HepG2 (cell line): Measurements from ENCODE around the gene GYS1. TPM values are rescaled to one million over a fixed set of nuclear protein-coding genes. Genes with fewer than 3 reads are reported as not detected.
A peak's percentile ranks its signal among the peaks of the same experiment; 100 is the strongest.

Experiments
- ASH2L ChIP-seq: fragments of 300-600, 200-600 bp; sonication (generic); IDR thresholded peaks from 2 replicates; pipeline ENCODE4 v1.7.0; 2017; ENCODE audit warnings: low read depth, mild to moderate bottlenecking, moderate library complexity, mixed read lengths, low read length; ENCODE audit not compliant: insufficient read length
- ATF2 ChIP-seq: sonication (generic); formaldehyde crosslinking; IDR thresholded peaks from 2 replicates; pipeline ENCODE4 v1.4.0; 2020; ENCODE audit warnings: missing genetic modification reagents
- ATF5 ChIP-seq: sonication (generic); formaldehyde crosslinking; IDR thresholded peaks from 2 replicates; pipeline ENCODE4 v1.4.0; 2020; ENCODE audit warnings: mild to moderate bottlenecking, low read depth, missing genetic modification reagents
- FOXJ3 ChIP-seq: sonication (generic); formaldehyde crosslinking; IDR thresholded peaks from 2 replicates; pipeline ENCODE4 v1.4.0; 2020; ENCODE audit warnings: missing genetic modification reagents, mild to moderate bottlenecking, borderline replicate concordance
- GTF2F1 ChIP-seq: fragments of 150-350 bp; IDR thresholded peaks from 2 replicates; pipeline ENCODE4 v1.6.1; 2014; ENCODE audit warnings: low read length
- JUN ChIP-seq: sonication (generic); formaldehyde crosslinking; IDR thresholded peaks from 2 replicates; pipeline ENCODE4 v1.4.0; 2020; ENCODE audit warnings: mild to moderate bottlenecking, missing genetic modification reagents
- MATR3 ChIP-seq: sonication (generic); formaldehyde crosslinking; IDR thresholded peaks from 2 replicates; pipeline ENCODE4 v1.4.0; 2020; ENCODE audit warnings: missing genetic modification reagents
- PLSCR1 ChIP-seq: sonication (generic); formaldehyde crosslinking; IDR thresholded peaks from 2 replicates; pipeline ENCODE4 v1.5.0; 2020; ENCODE audit warnings: missing genetic modification reagents, mild to moderate bottlenecking, borderline replicate concordance
- POLR2A ChIP-seq, 2 experiments: IDR thresholded peaks; 2 replicates each; pipeline ENCODE4 v1.6.1; 2011; ENCODE audit warnings: low read depth in 2 of 2, low read length in 2 of 2, mild to moderate bottlenecking in 1 of 2, moderate library complexity in 1 of 2; ENCODE audit not compliant: insufficient read depth in 1 of 2
- SALL1 ChIP-seq: sonication (generic); formaldehyde crosslinking; IDR thresholded peaks from 2 replicates; pipeline ENCODE4 v1.8.0; 2022; ENCODE audit warnings: mild to moderate bottlenecking, missing genetic modification reagents
- TFAP4 ChIP-seq: sonication (generic); IDR thresholded peaks from 2 replicates; pipeline ENCODE4 v1.6.1; 2016; ENCODE audit warnings: low read depth, borderline replicate concordance
- USF2 ChIP-seq, 2 experiments: sonication (generic) in 1 of 2; formaldehyde crosslinking in 1 of 2; IDR thresholded peaks; 2 replicates each; pipeline versions ENCODE4 v1.5.1 to v1.6.1; 2011 to 2020; ENCODE audit warnings: borderline replicate concordance in 1 of 2, low read depth in 1 of 2, low read length in 1 of 2, mild to moderate bottlenecking in 1 of 2, missing genetic modification reagents in 1 of 2, moderate library complexity in 1 of 2
- ZBTB37 ChIP-seq: sonication (generic); formaldehyde crosslinking; IDR thresholded peaks from 2 replicates; pipeline ENCODE4 v1.4.0; 2020; ENCODE audit warnings: mild to moderate bottlenecking, missing genetic modification reagents
- ZFYVE20 ChIP-seq: sonication (generic); formaldehyde crosslinking; IDR thresholded peaks from 2 replicates; pipeline ENCODE4 v1.8.0; 2023; ENCODE audit warnings: low read depth, mild to moderate bottlenecking, moderate library complexity, missing genetic modification reagents, borderline replicate concordance
- ZNF550 ChIP-seq: sonication (generic); formaldehyde crosslinking; IDR thresholded peaks from 2 replicates; pipeline ENCODE4 v1.4.0; 2020; ENCODE audit warnings: mild to moderate bottlenecking, missing genetic modification reagents, borderline replicate concordance
- ZNF562 ChIP-seq: sonication (generic); formaldehyde crosslinking; IDR thresholded peaks from 2 replicates; pipeline ENCODE4 v1.8.0; 2022; ENCODE audit warnings: missing genetic modification reagents, borderline replicate concordance
- ZNF607 ChIP-seq: sonication (generic); formaldehyde crosslinking; IDR thresholded peaks from 2 replicates; pipeline ENCODE4 v1.5.1; 2020; ENCODE audit warnings: missing genetic modification reagents, mild to moderate bottlenecking, borderline replicate concordance
- ZNF616 ChIP-seq: sonication (generic); formaldehyde crosslinking; IDR thresholded peaks from 2 replicates; pipeline ENCODE4 v1.5.0; 2020; ENCODE audit warnings: low read depth, mild to moderate bottlenecking, missing genetic modification reagents
- ZNF841 ChIP-seq: sonication (generic); formaldehyde crosslinking; IDR thresholded peaks from 2 replicates; pipeline ENCODE4 v1.8.1; 2023; ENCODE audit warnings: missing genetic modification reagents, borderline replicate concordance
- polyA plus RNA-seq, 8 experiments: library from polyadenylated mRNA; depleted of rRNA in 3 of 8; stranded (reverse) in 7 of 8; unstranded in 1 of 8; fragments of >200 nt; fragmentation: Illumina TruSeq in 4 of 8; extraction: Trizol in 4 of 8; gene quantifications; 2 replicates each; pipeline versions ENCODE4 v1.2.1 to v1.2.3, GENCODE V29; 2011 to 2016; ENCODE audit warnings: low read depth in 4 of 8, missing spikeins in 1 of 8, mixed read lengths in 1 of 8; ENCODE audit not compliant: insufficient read depth in 1 of 8
- total RNA-seq, 5 experiments: library from RNA; depleted of rRNA; stranded (reverse); fragments of >200 nt; fragmentation: Illumina TruSeq; extraction: Trizol; gene quantifications; 2 replicates each; pipeline ENCODE4 v1.2.3, GENCODE V29; 2016; ENCODE audit warnings: low read depth in 1 of 5

The GYS1 gene
- total and polyA plus RNA-seq, 2 of the 13 experiments (the other 11 are each of a cell fraction or from before 2014, with no cell fraction given), result 18.4 to 42.1 TPM

- TF ChIP-seq ZBTB37 (CRISPR knock-in tag), result no peak
- no peak for TF ChIP-seq PLSCR1 (CRISPR knock-in tag)
- peak; percentile 97 for TF ChIP-seq ZNF607 (CRISPR knock-in tag)
- TF ChIP-seq ATF5 (CRISPR knock-in tag), result peak; percentile 79; the same call in 1 of the 2 replicates
- peak; percentile 24; the same call in 1 of the 2 replicates for TF ChIP-seq JUN
- no peak for TF ChIP-seq ZNF841 (CRISPR knock-in tag)
- no peak for TF ChIP-seq MATR3
- TF ChIP-seq GTF2F1, result peak; percentile 93
- TF ChIP-seq ASH2L, result peak; percentile 40
- no peak for TF ChIP-seq ZNF562 (CRISPR knock-in tag)
- TF ChIP-seq ZNF550 (CRISPR knock-in tag), result no peak
- peak; percentile 16; the same call in 1 of the 2 replicates for TF ChIP-seq TFAP4
- no peak for TF ChIP-seq ZNF616 (CRISPR knock-in tag)
- TF ChIP-seq USF2 (IDR thresholded peaks at IDR 0.05; ENCODE audit: low read depth, low read length), result no peak
- 0 out of 2 replicates have a peak, but pooled peaks have one; percentile 42 for TF ChIP-seq USF2 (CRISPR knock-in tag; IDR thresholded peaks at IDR 0.05; ENCODE audit: borderline replicate concordance)
- peak; percentile 86 for TF ChIP-seq SALL1 (CRISPR knock-in tag)
- no peak for TF ChIP-seq ZFYVE20 (CRISPR knock-in tag)
- peak; percentile 99 to 100 for TF ChIP-seq POLR2A (IDR thresholded peaks at IDR 0.05; ENCODE audit: insufficient read depth in 1 of 2, low read depth in 2 of 2, low read length in 2 of 2)
- TF ChIP-seq FOXJ3 (CRISPR knock-in tag), result peak; percentile 67; the same call in 1 of the 2 replicates
- TF ChIP-seq ATF2 (CRISPR knock-in tag), result peak; percentile 76
Measured at GRCh38 chr19:48965040-48965805, 27.9 kb downstream of the GYS1 start, which contains the start of gene FTL (continued).
